T-helper 1 cell treated with Interleukin-12 subunit alpha and Interleukin-12 subunit beta and Interleukin-4 antibody, amounts not matched to agents 30 μg/mL and 1 μg/mL, for 36 hours (primary cell): ENCODE results near the gene CENPU.

Experiments
- H3K27ac Mint-ChIP-seq: one replicate; pipeline ENCODE4 v1.8.0; 2021; ENCODE audit warnings: mild to moderate bottlenecking, mixed read lengths
- H3K27me3 Mint-ChIP-seq: one replicate; pipeline ENCODE4 v1.8.0; 2021; ENCODE audit warnings: low read depth, mixed read lengths
- H3K36me3 Mint-ChIP-seq: one replicate; pipeline ENCODE4 v1.8.0; 2021; ENCODE audit warnings: low read depth, mixed read lengths
- H3K4me1 Mint-ChIP-seq: one replicate; pipeline ENCODE4 v1.8.0; 2021; ENCODE audit warnings: low read depth, mixed read lengths
- H3K4me3 Mint-ChIP-seq: one replicate; pipeline ENCODE4 v1.8.0; 2021; ENCODE audit warnings: mild to moderate bottlenecking, moderate library complexity, mixed read lengths
- H3K9me3 Mint-ChIP-seq: one replicate; pipeline ENCODE4 v1.8.0; 2021; ENCODE audit warnings: mixed read lengths

The CENPU gene

GRCh38 chr4:184706453-184706852 lies 27.4 kb downstream of the CENPU start:
- Mint-ChIP-seq H3K4me1 (peaks cover 21% of the 10 kb centered on the region), H3K9me3 (no peaks in the 10 kb centered on the region), H3K36me3 (peaks cover 44% of the 10 kb centered on the region), H3K27ac (peak overlapping the region; percentile 77), H3K4me3 (peak overlapping the region; percentile 41), H3K27me3 (no peaks in the 10 kb centered on the region)

- H3K27ac Mint-ChIP-seq: peak overlapping the region; percentile 55
- H3K36me3 Mint-ChIP-seq: peaks cover 47% of the 10 kb centered on the region
- H3K4me1 Mint-ChIP-seq: peaks cover 21% of the 10 kb centered on the region
- no peaks in the 10 kb centered on the region for H3K27me3 Mint-ChIP-seq
- peak overlapping the region; percentile 9 for H3K4me3 Mint-ChIP-seq
- no peaks in the 10 kb centered on the region for H3K9me3 Mint-ChIP-seq
These were observed 28.2 kb downstream of the CENPU start for GRCh38 chr4:184705692-184706091.

- Mint-ChIP-seq H3K9me3 (no peaks in the 10 kb centered on the region), H3K4me3 (no peak overlapping the region), H3K27ac (no peak overlapping the region), H3K36me3 (peaks cover 38% of the 10 kb centered on the region), H3K4me1 (peaks cover 17% of the 10 kb centered on the region), H3K27me3 (no peaks in the 10 kb centered on the region)
These were observed 31.8 kb downstream of the CENPU start for GRCh38 chr4:184702114-184702513.

GRCh38 chr4:184699941-184700340 lies 34.0 kb downstream of the CENPU start:
- H3K9me3 Mint-ChIP-seq: no peaks in the 10 kb centered on the region
- H3K4me3 Mint-ChIP-seq: no peak overlapping the region
- no peak overlapping the region for H3K27ac Mint-ChIP-seq
- peaks cover 4% of the 10 kb centered on the region for H3K4me1 Mint-ChIP-seq
- H3K27me3 Mint-ChIP-seq: no peaks in the 10 kb centered on the region
- peaks cover 34% of the 10 kb centered on the region for H3K36me3 Mint-ChIP-seq

- H3K27ac Mint-ChIP-seq: no peak overlapping the region
- H3K9me3 Mint-ChIP-seq: no peaks in the 10 kb centered on the region
- no peak overlapping the region for H3K4me3 Mint-ChIP-seq
- H3K36me3 Mint-ChIP-seq: peaks cover 38% of the 10 kb centered on the region
- H3K27me3 Mint-ChIP-seq: no peaks in the 10 kb centered on the region
- peaks cover 4% of the 10 kb centered on the region for H3K4me1 Mint-ChIP-seq
These were observed 35.9 kb downstream of the CENPU start for GRCh38 chr4:184697956-184698355.

- Mint-ChIP-seq H3K27ac (peak overlapping the region; percentile 55), H3K36me3 (peaks cover 39% of the 10 kb centered on the region), H3K4me1 (peaks cover 4% of the 10 kb centered on the region), H3K4me3 (no peak overlapping the region), H3K27me3 (no peaks in the 10 kb centered on the region), H3K9me3 (no peaks in the 10 kb centered on the region)
These were observed 38.6 kb downstream of the CENPU start for GRCh38 chr4:184695178-184695896.

DNA sequence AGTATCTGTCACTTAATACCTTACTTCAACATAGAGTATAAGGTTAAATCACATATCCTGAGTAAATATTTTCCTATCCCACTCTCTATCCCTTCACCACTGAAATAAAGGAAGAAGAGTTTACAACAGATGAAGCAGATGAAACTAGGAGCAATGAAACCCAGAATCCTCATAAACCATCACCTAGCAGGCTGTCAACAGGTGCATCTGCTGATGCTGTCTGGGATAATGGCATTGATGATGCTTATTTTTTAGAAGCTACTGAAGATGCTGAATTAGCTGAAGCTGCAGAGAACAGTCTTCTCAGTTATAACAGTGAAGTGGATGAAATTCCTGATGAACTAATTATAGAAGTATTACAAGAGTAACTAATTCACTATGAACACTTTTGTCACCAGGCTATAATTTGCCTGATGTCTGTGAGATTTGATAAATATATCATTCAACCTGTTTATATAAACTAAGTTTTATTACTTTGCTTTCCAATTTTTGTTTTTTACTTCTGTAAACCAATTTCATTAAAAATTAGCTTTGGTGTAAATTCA lies 39.4 kb downstream of the CENPU start:
- no peak overlapping the region for H3K4me3 Mint-ChIP-seq
- peaks cover 39% of the 10 kb centered on the region for H3K36me3 Mint-ChIP-seq
- peaks cover 2% of the 10 kb centered on the region for H3K4me1 Mint-ChIP-seq
- H3K9me3 Mint-ChIP-seq: no peaks in the 10 kb centered on the region
- no peaks in the 10 kb centered on the region for H3K27me3 Mint-ChIP-seq
- no peak overlapping the region for H3K27ac Mint-ChIP-seq

GRCh38 chr4:184693056-184693455 lies 40.8 kb downstream of the CENPU start:
- Mint-ChIP-seq H3K27ac (no peak overlapping the region), H3K4me3 (no peak overlapping the region), H3K27me3 (no peaks in the 10 kb centered on the region), H3K36me3 (peaks cover 38% of the 10 kb centered on the region), H3K4me1 (peaks cover 8% of the 10 kb centered on the region), H3K9me3 (no peaks in the 10 kb centered on the region)

DNA sequence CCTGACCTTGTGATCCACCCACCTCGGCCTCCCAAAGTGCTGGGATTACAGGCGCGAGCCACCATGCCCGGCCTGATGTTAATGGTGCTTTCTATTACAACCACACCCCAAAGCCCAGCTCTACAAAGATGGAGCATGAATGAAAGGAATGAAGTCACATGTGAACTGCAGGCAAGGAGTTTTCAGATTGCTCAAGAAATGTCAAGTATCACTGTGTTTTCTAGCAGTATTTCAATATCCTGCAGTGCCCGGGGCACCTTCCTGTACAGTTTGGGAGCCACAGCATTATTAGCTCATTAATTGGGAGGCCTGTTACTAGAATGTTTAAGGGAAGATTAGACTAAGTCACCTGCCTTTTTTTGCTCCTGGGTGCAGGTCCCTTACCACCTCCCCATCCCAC lies 44.2 kb downstream of the CENPU start:
- H3K36me3 Mint-ChIP-seq: peaks cover 26% of the 10 kb centered on the region
- no peak overlapping the region for H3K4me3 Mint-ChIP-seq
- no peak overlapping the region for H3K27ac Mint-ChIP-seq

GRCh38 chr4:184688447-184688846 lies 45.4 kb downstream of the CENPU start:
- Mint-ChIP-seq H3K36me3 (peaks cover 20% of the 10 kb centered on the region), H3K4me1 (peaks cover 17% of the 10 kb centered on the region), H3K4me3 (no peak overlapping the region), H3K27me3 (no peaks in the 10 kb centered on the region), H3K9me3 (no peaks in the 10 kb centered on the region), H3K27ac (no peak overlapping the region)

More for the DNA sequence above, 44.2 kb downstream of the CENPU start:
- no peaks in the 10 kb centered on the region for H3K9me3 Mint-ChIP-seq
- peaks cover 13% of the 10 kb centered on the region for H3K4me1 Mint-ChIP-seq
- no peaks in the 10 kb centered on the region for H3K27me3 Mint-ChIP-seq

DNA sequence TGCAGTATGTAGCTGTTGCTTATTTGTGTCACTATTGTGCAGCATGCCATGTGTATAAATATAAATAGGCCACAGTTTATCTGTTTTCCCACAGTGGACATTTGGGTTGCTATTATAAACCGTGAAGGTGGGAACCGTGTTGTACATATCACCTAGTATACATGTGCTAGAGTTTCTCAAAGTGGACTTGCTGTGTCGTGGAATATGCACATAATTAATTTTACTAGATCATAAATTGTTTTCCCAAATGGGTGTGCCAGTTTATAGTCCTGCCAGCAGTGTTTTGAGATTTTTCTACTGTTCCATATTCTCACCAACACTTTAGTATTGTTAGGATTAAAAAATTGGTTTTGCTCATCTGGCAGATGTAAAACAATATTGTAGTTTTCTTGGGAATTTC lies 45.9 kb downstream of the CENPU start:
- Mint-ChIP-seq H3K36me3 (peaks cover 16% of the 10 kb centered on the region), H3K4me3 (no peak overlapping the region), H3K27ac (no peak overlapping the region), H3K27me3 (no peaks in the 10 kb centered on the region), H3K4me1 (peaks cover 17% of the 10 kb centered on the region), H3K9me3 (no peaks in the 10 kb centered on the region)

GRCh38 chr4:184684491-184685189 lies 49.3 kb downstream of the CENPU start:
- H3K36me3 Mint-ChIP-seq: peaks cover 11% of the 10 kb centered on the region
- H3K27me3 Mint-ChIP-seq: no peaks in the 10 kb centered on the region
- H3K4me3 Mint-ChIP-seq: peak overlapping the region; percentile 4
- peak overlapping the region; percentile 76 for H3K27ac Mint-ChIP-seq
- peaks cover 17% of the 10 kb centered on the region for H3K4me1 Mint-ChIP-seq
- no peaks in the 10 kb centered on the region for H3K9me3 Mint-ChIP-seq

DNA sequence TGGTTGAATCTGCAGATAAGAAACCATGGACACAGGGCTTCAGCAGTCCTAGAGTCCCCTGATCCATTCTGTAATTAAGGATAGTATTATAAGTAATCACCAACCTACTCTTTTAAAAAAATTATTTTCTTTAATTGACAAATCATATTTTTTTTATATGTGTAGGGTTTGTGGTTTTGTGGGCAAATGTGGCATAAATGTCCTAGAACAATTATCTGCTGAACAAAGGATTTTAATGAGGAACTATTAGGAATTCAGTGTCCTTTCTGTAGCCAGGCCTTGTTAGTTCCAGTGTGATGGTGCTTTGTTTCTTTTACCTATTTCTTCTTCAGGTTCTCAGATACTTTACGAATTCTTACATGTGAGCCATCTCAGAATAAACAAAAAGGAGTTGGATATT lies 52.0 kb downstream of the CENPU start:
- H3K4me1 Mint-ChIP-seq: peaks cover 11% of the 10 kb centered on the region
- no peaks in the 10 kb centered on the region for H3K27me3 Mint-ChIP-seq
- H3K27ac Mint-ChIP-seq: no peak overlapping the region
- no peaks in the 10 kb centered on the region for H3K9me3 Mint-ChIP-seq
- peaks cover 6% of the 10 kb centered on the region for H3K36me3 Mint-ChIP-seq
- no peak overlapping the region for H3K4me3 Mint-ChIP-seq

DNA sequence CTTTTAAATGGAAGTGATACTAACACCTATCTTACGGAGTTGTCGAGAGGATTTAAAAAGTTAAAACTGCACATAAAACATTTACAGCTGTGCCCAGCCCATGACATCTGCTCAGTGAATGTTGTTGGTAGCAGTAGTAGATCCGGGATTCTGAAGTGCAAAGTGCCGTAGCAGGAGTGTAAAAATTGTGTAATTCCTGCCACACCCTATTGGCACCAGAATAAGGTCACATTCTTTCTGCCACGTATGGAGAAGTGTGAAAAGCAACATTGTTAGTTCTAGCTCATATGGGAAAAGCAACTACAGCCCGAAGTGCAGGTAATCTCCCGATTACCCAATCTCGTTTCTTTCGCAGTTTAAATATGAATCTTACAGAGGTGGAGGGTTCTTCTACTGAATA lies 53.2 kb downstream of the CENPU start:
- H3K27me3 Mint-ChIP-seq: no peaks in the 10 kb centered on the region
- H3K27ac Mint-ChIP-seq: no peak overlapping the region
- H3K4me1 Mint-ChIP-seq: peaks cover 11% of the 10 kb centered on the region
- no peaks in the 10 kb centered on the region for H3K9me3 Mint-ChIP-seq
- peaks cover 6% of the 10 kb centered on the region for H3K36me3 Mint-ChIP-seq
- H3K4me3 Mint-ChIP-seq: no peak overlapping the region
